K562 (cell line): ENCODE measurements around the gene APCDD1L. TPM values are rescaled to one million over a fixed set of nuclear protein-coding genes. Genes with fewer than 3 reads are reported as not detected.

Experiments used
- BRD9 ChIP-seq: fragments of 450-650 bp; IDR thresholded peaks from 2 replicates; pipeline ENCODE4 v1.6.1; 2018; ENCODE audit warnings: low read depth; ENCODE audit not compliant: partially characterized antibody
- DPF2 ChIP-seq: fragments of 450-650 bp; IDR thresholded peaks from 2 replicates; pipeline ENCODE4 v1.6.1; 2016
- KHSRP ChIP-seq: fragments of 450-650 bp; IDR thresholded peaks from 2 replicates; pipeline ENCODE4 v1.6.1; 2017
- MTA1 ChIP-seq: fragments of 450-650 bp; IDR thresholded peaks from 2 replicates; pipeline ENCODE4 v1.6.1; 2017; ENCODE audit warnings: borderline replicate concordance
- ZNF134 ChIP-seq: fragments of 250-450 bp; sonication (Bioruptor Pico); conservative IDR thresholded peaks from 2 replicates; pipeline ENCODE4 v1.4.0; 2020
- ZNF143 ChIP-seq: sonication (generic); formaldehyde crosslinking; IDR thresholded peaks from 2 replicates; pipeline ENCODE4 v1.9.0; 2022; ENCODE audit warnings: mild to moderate bottlenecking, missing genetic modification reagents
- ZNF318 ChIP-seq, 2 experiments: fragments of 450-650 bp; IDR thresholded peaks; 2 replicates each; pipeline ENCODE4 v1.6.1; 2016; ENCODE audit warnings: mild to moderate bottlenecking in 2 of 2, borderline replicate concordance in 1 of 2, low read depth in 1 of 2, moderate library complexity in 1 of 2
- polyA plus RNA-seq, 8 experiments: library from polyadenylated mRNA; depleted of rRNA in 4 of 8; stranded (reverse) in 5 of 8; unstranded in 3 of 8; fragments of >200 nt; fragmentation: Nextera tagmentation in 2 of 8; fragmentation: Illumina TruSeq in 1 of 8; extraction: Ambion mirVana in 2 of 8; extraction: Trizol in 1 of 8; gene quantifications; 2 replicates each; pipeline versions ENCODE4 v1.2.1 to v1.2.3, GENCODE V29; 2011 to 2014; ENCODE audit warnings: inconsistent platforms in 1 of 8, missing spikeins in 1 of 8
- total RNA-seq, 7 experiments: library from RNA; depleted of rRNA in 6 of 7; stranded (reverse); fragments of >200 nt in 6 of 7; fragmentation: Illumina TruSeq in 2 of 7; extraction: Trizol in 2 of 7; gene quantifications; 2 replicates each; pipeline versions ENCODE4 v1.2.1 to v1.2.3, GENCODE V29; 2011 to 2021; ENCODE audit warnings: low replicate concordance in 1 of 7

Gene APCDD1L
- total and polyA plus RNA-seq, 9 of the 15 experiments (the other 6 are each of a cell fraction or from before 2014, with no cell fraction given) = not detected

DNA sequence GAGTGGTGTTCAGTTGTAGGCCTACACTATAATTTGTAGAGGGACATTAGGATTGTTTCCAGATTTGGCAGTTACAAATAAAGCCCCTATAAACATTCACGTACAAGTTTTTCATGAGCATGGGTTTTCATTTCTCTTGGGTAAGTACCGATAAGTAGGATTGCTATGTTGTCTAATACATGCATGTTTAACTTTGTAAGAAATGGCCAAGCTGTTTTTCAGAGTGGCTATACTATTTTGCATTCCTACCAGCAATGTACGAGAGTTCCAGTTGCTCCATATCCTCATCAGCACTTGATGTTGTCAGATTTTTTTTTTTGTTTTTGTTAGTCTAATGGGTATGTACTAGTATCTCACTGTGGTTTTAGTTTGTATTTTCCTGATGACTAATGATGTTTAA is 11.2 kb upstream of the APCDD1L start (continued):
- TF ChIP-seq ZNF318 (IDR thresholded peaks at IDR 0.05; ENCODE audit: borderline replicate concordance in 1 of 2, low read depth in 1 of 2) (no peak), ZNF134 (CRISPR knock-in tag) (no peak), BRD9 (no peak), KHSRP (no peak), MTA1 (no peak), ZNF143 (CRISPR knock-in tag) (no peak), DPF2 (no peak)
